ENCODE data around the gene PRKAR2B.

Gene PRKAR2B

DNA sequence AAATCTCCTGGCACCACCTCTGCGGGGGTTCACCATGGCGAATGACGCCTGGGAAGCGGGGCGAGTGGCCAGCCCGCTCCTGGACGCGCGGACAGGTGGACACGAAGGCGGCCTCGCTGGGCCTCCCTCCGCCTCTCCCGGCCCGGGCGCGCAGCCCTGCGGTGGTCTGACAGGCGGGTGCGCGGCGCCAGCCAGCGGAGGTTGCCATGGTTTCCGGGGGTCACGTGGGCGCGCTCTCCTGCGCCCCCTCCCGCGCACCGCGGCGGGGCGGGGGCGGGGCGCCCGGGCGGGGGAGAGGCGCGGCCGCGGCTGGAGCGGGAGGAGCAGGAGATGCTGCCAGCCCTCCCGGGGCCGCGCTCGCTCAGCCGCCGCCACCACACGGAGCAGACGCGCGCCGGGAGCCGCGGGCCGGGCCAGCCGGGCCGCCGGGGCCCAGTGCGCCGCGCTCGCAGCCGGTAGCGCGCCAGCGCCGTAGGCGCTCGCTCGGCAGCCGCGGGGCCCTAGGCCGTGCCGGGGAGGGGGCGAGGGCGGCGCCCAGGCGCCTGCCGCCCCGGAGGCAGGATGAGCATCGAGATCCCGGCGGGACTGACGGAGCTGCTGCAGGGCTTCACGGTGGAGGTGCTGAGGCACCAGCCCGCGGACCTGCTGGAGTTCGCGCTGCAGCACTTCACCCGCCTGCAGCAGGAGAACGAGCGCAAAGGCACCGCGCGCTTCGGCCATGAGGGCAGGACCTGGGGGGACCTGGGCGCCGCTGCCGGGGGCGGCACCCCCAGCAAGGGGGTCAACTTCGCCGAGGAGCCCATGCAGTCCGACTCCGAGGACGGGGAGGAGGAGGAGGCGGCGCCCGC is at the start of gene PRKAR2B:
PRKAR2B (plus strand) TSS at position 359 of the 848 bp plus-strand sequence; CDS start at position 562, 203 bp downstream.
- no peak for DNase-seq (ENCODE audit: low read depth, low spot score)

DNA sequence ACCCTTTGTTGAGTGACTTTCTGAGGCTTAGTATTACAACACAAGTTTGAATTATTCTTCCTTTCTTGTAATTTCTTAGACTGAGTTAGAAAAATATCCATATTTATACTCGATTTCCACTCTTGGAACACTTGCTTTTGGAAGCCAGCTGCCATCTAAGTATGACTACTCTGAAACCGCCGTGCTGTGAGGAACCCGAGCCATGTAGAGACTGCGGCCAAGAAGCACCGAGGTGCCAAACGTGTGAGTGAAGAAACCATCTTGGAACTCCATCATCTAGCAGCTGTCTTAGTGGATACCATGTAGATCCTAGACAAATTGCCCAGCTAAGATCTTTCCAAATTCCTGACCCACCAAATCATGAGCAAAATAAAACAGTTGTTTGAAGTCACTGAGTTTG is 49.7 kb upstream of the PRKAR2B start:
- DNase-seq (ENCODE audit: low read depth, low spot score): no peak

DNA sequence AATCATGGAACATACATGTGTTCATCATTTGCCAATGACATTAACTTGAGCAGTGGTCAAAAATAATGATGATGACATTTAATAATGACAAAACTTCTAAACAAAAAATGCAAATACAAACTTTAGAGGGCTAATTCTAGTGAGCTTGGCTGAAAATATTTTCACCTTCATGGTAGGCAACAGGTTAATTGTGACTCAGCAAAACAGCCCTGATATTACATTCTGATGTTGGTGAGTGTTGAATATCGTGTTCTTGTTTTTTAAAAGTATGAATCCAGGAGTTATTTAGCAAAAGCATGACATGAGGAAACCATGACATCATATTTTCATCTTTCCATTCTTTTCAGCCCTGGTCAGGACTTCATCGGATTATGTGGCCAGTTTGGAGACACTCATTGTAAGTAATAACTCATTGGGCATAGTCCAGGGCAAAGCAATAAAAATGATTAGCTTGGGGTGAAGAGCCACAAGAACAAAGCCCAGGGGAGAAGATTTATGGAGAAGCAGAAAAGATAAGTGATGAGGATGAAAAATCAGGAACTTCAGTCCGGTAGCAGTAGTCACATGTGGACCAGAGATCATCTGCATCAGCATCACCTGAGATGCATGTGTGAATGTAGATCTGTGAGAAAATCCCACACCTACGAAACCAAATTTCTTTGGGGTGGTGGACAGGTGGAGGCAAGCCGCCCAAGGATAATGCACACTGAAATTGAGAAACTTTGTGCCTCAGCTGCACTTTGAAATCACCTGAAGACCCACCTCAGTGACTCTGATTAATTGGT is 46.8 kb upstream of the PRKAR2B start:
- no peak for DNase-seq (ENCODE audit: low read depth, low spot score)

DNA sequence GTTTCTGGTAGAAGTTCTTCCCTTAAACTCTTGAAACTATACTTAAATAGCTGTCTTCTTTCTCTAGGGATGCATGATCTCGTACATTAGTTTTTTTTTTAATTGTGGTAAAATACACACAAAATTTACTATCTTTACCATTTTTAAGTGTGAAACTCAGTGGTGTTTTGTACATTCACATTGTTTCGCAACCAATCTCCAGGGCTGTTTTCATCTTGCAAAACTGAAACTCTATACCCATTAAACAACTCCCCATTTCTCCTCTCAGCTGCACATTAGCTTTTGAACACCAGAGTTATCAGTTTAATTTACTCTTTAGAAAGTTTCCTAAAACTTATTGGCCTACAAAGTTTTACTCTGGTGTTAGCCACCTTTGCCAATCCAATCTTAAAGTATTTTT is 45.5 kb upstream of the PRKAR2B start:
- no peak for DNase-seq (ENCODE audit: low read depth, low spot score)

DNA sequence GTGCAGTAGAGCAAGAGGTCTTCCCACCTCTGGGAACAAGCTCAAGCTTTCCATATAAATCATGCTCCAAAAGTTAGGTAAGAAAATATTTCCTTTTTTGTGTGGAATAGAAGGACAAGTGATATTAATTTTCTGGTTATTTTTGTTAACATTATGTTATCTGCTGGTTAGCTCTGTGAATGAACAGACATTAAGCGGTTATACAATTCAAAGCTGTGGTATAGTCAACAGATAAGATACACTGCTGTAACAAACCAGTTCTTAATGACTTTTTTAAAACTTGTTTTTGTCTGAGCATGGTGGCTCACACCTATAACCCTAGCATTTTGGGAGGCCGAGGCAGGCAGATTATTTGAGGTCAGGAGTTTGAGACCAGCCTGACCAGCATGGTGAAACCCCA is 43.0 kb upstream of the PRKAR2B start:
- DNase-seq (ENCODE audit: low read depth, low spot score): no peak

DNA sequence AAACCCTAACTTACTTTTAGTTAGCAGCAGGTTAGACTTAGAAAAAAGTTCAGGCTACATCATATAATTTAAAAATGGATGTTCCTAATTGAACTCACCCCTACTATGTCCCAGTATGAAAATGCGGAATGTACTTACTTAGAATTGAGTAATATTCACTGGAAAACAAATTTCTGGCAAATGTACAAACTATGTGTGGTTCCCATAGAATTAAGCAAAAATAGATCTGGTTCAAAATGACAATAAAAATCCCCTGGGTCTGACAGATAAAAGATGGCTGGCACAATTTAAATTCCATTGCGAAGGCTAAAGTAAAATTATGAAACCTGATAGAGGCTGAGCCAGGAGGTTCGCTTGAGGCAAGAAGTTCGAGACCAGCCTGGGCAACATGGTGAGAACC is 42.4 kb upstream of the PRKAR2B start:
- no peak for DNase-seq (ENCODE audit: low read depth, low spot score)

DNA sequence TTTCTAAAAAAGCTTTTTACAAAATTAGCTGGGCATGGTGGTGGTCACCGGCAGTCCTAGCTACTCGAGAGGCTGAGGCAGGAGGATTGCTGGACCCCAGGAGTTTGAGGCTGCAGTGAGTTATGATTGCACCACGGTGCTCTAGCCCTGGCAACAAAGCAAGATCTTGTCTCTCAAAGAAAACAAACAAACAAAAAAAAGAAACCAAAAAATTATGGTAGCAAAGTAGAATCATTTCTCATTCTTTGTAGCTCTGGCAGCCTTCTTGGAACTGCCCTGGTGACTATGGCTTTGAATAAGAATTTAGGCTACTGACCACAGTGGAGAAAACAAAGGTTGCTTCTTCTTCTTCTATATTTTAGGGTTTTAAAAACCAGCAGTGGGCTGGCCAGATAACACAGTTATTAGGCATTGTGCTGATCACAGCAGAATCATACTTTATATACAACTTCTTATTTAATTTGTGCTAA is 41.9 kb upstream of the PRKAR2B start:
- no peak for DNase-seq (ENCODE audit: low read depth, low spot score)

DNA sequence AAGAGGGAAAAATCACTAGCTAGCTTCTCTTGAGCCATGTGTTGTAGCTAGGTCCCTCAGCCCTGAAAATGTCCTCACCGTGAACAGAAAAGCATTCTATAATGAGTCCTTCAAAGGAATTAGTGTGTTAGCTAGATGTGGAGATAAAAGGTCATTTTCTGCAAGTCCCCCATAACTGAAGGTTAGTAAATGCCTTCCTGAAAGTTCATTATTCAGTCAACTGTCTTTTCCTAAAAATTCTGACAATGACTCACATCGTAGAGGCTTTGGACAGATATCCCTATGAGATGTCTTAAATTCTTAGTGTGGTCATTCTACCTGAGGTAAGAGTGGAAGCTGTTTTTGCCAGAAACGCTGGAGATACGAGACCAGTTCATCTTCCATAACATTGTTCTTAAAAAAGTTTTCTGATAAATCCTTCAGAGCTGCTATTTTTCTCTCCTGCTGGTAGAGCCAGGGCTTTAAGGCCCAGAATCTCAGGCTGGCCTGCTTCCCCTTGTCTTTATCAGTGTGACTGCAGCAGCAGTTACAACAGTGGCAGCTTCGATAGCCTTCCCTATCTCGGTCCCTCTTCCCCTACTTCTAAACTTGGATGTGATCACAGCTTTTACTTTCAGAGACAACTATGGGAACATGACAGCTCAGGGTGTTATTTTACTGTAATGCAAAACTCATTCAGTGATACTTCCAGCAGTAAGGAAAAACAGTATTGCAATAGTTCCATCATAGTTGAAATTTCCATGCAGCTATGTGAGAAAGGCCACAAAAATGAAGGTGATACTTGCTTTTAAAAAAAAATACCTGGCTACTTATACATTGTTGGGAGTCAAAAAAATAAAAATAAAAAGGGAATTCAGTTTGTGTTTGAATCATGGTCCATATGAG is 37.3 kb upstream of the PRKAR2B start:
- no peak for DNase-seq (ENCODE audit: low read depth, low spot score)

DNA sequence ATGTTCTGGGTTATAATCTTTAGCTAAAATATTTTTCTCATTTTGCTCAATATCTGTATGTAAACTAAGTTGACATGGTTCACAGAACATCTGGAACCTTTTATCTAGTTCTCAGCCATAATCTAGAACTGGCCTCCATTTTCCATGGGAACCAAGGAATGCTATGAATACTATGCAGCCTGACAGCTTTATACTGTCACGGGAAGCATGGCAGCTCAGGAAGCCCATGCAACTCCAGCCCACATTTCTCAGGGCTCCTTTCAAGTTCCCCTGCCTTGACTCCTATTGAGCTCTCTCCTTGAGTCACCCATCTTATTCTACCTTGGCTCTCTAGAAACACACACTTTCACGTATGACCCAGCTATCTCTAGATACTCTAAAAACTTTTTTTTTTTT is 36.6 kb upstream of the PRKAR2B start:
- no peak for DNase-seq (ENCODE audit: low read depth, low spot score)

DNA sequence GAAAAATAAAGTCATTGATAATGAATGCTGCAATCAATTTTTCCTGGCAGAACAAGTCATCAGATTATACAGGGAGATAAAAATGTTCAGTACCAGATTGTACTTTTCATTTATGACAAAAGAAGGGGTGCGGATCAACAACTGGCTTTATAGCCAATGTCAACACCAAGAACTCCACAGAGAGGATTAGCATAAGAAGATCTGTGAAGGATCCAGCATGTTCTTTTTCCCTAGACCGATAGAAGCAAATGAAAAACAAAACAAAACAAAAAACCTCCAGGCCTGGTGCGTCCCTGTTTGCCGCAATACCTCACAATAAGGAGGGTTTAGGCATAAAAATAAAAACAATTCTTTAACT is 34.7 kb upstream of the PRKAR2B start:
- no peak for DNase-seq (ENCODE audit: low read depth, low spot score)

DNA sequence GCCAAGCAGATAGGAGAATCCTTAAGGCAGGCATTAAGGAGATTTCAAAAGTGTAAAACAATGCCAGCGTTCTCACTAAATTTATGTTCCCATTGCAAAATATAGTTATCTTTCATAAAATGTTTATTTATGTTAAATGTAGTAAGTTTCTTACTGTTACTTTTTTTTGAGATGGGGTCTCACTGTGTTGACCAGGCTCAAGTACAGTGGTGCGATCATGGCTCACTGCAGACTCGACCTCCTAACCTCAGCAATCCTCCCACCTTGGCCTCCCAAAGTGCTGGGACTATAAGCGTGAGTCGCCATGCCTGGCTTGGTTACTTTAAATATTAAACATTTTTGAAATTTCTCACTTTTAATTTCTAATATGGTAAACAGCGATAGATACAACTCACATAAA is 31.8 kb upstream of the PRKAR2B start:
- DNase-seq (ENCODE audit: low read depth, low spot score): no peak

DNA sequence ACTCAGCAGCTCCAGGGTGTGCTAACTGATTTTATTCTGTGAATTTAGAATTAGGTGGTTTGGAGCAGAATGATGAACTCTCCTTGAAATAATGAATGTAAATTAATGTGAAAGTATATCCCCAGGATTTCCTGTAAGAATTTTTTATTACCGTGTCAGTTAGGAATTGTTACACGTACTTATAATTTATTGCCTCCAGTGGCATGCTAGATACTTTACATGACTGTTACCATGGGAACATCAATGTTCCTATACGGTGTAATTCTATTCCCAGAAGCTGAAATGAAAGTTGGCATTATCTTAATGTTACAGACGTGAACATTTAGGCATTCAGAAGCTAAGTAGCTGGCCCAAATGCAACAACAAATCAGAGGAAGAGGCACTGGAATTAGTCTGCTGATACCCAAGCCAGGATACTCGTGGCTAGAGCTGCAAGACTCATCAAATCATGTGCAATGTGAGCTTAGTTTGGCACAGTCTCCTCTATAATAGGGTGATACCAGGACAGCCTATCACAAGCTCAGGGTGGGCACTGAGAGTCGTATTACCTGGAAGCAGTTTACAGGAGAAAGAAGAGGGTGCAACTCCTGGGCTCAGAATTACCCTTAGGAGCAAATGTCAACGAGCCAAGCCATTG is 30.0 kb upstream of the PRKAR2B start:
- DNase-seq (ENCODE audit: low read depth, low spot score): no peak

DNA sequence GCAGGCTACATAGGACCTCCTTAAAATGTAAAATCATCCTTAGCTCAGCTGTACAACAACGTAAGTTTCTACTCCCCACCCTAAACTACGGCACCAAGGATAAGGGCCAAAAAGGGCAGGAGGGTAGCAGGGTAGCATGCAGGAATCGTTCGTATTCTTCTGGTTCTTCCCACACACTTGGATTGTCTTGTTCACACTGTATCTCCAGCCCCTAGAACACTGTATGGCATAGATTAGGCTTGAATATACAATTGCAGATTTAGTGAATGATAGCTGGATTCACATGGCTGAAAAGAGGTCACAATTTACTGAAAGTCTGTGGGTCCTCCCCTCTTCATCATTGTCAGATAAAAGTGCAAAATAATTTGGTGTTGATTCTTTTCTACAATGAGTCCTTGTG is 28.2 kb upstream of the PRKAR2B start:
- DNase-seq (ENCODE audit: low read depth, low spot score): no peak

DNA sequence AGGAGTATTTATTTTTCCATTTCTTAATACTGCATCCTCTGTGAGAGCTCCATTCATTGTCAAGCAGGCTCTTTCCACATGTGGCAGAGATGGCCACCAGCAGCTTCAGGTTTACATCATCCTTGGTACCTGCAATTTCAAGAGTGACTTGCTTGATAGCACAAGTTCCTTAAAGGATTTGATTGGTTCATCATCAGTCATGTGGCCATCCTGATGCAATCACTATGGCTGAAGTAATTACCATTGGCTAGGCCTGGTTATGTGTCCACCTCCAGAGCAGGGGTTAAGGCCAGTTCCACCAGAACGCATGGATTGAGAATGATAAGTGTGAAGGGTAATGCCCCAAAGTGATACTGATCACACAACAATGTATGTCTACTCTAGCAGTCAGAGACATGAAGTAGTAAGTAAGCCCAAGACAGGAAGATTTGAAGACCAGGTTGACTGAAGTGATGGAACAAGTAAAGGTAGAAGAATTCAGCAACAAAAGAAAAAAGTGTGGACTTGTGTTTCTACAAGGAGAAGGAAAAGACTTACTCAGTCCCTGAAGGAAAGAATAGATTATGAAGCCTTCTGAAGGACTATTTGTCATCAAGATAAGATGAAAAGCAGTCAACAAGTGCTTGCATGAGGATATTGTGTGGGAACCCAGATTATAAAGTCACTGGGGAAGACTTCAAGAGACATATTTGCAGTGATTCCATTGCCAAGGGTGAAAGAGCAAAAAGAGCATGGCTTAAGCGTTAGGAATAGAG is 26.4 kb upstream of the PRKAR2B start:
- no peak for DNase-seq (ENCODE audit: low read depth, low spot score)

DNA sequence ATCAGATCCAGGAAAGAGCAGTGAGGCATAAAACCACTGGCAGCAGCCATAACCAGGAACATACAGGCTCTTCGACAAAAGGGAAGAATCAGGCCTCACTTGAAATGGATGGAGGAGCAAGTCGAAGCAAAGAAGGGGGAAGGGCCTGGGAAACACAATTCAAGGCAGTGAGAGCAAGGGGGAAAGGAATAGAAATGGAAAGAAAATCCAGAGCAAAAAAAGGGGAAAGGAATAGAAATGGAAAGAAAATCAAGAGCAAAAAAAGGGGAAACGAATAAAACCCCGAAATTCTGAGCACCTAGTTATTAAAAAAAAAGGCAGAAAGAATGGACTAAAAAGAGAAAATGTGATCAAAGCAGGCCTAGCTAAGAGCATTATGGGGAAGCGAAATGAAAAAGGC is 24.1 kb upstream of the PRKAR2B start:
- no peak for DNase-seq (ENCODE audit: low read depth, low spot score)

DNA sequence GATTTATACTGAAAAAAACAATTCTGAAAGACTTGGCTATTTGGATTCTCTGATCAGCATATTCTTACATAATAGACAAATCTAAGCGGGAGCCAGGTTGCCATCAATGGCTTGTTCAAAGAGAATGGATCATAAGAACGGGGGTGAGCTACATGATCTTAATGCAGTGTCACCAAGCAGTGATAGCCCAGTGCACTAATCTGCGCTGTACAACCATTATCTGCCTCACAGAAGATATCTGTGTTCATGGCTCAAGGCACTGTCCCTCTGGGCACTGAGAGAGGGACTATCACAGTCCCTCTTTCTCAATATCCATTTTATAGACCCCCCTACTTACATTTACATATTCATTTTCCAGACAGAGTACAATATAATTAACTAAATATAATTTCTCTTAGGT is 22.9 kb upstream of the PRKAR2B start:
- DNase-seq (ENCODE audit: low read depth, low spot score): no peak

DNA sequence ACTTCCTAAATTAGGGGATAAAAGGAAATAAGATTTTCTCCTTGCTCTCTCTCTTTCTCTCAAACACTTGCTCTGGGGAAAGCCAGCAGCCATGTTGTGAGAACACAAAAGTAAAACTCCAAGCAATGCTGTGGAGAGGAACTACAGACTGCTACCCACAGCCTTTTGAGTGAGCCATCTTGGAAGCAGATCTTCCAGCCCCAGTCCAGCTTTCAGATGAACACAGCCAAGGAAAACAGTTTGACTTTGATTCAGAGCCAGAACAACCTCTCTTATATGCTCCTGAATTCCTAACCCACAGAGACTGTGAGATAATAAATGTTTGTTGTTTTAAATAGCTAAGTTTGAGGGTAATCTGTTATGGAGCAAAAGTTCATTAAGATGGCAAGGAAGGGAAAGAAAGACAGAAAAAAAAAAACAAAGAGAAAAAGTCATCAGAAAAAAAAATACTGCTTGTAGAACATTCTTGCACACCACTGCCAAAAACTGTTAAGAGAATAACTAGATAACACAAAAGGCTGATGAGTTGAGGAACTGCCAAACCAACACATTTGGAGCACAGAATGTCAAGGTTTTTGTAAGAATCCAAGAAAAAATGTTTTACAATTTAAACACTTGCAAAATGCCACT is 20.9 kb upstream of the PRKAR2B start:
- DNase-seq (ENCODE audit: low read depth, low spot score): no peak

DNA sequence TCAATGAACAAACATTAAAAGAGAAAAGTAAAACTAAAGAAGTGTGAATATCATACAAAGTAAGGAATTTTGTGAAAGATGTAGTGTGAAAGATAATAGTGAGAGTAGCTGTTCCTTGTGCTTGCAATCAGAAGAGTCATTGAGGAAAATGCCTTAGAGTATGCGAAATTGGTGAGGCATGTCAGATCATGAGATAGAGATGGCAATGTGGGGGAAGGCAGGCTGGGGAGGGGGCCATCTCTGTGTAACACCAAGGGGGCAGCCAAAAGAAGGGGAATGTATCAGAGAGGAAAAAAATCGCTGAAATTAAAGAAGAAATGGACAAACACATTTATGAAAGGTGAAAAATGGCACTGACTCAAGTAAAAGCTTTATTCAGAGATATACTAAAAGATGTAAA is 19.6 kb upstream of the PRKAR2B start:
- no peak for DNase-seq (ENCODE audit: low read depth, low spot score)

DNA sequence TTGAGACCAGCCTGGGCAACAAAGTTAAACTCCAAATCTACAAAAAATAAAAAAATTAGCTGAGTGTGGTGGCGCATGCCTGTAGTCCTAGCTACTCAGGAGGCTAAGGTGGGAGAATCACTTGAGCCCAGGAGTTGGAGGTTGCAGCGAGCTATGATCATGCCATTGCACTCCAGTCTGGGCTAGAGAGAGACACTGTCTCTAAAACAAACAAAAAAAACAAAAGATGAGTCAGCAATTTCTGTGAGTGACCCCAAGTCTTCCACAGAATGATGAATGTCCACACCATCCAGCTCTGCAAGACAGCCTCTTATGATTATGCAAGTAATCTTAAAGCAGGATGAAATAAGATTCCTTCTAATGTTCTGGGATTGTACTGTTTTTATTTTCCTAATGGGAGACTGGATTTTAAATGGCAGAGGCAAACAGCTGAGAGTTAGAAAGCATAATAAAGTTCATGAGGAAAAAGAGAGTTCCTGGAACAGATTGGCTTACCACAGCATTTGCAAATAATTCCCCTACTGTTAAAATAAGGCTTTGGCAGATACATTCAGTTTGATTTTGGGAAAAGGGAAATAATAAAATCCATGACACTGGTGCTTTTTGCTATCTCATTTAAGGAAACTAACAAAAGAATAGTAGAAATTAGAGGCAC is 18.9 kb upstream of the PRKAR2B start:
- no peak for DNase-seq (ENCODE audit: low read depth, low spot score)

DNA sequence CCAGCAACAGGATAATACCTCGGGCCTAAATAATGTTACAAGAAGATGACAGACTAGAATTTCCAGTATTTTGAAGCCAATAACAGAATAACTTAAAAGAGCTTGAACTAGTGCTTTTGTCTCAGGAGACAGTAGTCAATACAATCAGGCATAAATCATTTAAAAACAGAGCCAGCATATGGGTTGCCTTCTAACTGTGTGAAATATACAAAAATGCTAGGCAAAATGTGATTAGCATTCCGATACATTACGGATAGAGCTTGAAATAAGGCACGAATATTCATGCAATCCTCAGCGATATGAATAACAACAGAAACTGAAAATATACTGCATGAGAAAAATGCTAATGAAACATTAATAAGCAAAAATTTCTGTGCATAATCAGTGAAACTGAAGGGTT is 18.3 kb upstream of the PRKAR2B start:
- DNase-seq (ENCODE audit: low read depth, low spot score): no peak
